Bone marrow (tissue), 2 donors: Measurements from ENCODE around the gene CAVIN2.
"Not testable (repeated sequence)": the region's sequence is repeated elsewhere in the genome, so short reads cannot be mapped to it uniquely, and the experiment has no call there.

ENCODE experiments used
- DNase-seq, 2 donors: peaks; one replicate each; lab custom pipeline; 2025; lab: John Stamatoyannopoulos, UW

The CAVIN2 gene

DNA sequence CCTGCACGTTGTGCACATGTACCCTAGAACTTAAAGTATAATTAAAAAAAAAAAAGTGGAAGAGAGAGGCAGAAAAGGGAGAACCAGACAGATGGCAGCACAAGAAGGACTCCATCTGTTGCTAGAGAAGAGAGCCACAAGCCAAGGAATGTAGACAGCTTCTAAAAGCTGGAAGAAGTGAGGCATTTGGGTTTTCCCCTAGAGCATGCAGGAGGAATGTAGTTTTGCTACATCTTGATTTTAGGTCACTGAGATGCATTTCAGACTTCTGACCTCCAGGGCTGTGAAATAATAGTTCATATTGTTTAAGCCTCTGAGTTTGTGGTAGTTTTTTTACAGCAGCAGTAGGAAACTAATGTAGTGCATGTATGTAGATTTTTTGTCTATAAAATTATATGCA, 46.0 kb downstream of the CAVIN2 start:
- DNase-seq: no peak

DNA sequence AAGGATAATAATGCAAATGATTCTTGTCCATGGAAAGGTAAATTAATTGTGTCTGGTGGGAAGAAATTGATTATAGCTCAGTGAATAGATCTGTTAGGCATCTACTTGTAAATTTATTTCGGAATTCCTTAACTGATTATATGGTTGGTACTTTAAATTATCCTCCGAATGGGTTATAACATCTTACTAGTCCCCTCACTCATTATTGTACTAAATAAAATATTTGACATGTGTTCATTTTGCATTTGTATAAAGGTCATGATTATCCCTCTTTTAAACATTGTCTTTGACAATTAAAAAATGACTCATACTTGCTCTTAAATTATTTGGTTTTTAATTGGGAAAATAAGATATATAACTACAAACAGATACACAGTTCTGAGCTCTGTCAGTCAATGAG, 47.4 kb downstream of the CAVIN2 start:
- DNase-seq: no peak

DNA sequence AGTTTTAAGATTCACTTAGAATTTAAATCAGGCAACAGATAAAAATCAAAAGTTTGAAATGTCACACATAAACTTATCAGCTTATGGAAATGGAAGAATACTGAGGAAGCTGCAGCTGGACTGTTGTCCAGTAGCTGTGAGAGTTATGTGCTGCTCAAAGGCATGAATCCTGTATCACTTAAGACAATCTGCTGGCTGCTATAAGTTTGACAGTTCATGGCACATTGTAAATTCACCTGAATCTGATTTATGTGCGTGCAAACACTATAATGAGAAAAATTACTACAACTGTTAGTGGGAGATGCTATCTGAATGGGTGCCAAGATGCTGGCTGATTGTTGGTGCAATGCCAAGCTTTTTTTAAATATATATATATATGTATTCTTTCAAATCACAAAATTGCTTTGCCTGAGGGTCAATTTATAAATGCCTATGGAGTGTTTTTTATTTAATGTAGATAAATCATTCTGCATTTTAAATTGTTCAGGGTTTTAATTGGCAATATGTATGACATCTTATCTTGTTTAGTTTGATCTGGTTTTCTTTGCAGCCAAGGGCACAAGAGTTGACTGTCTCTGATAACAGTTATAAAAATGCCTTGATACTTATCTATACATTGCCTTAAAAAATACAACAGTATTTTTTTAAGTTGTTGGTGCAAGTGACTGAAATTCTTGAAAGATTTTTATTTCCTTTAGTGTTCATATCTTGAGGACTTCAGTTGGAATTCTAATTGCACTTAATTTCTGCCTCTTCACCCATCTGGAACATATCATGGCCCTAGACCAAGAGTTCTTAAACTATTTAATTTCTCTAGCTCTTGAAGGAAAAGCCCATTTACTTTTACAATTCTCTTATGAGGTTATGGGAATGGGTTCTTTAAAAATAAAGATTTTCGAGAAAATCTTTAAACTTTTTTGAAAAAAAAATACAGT, 48.7 kb downstream of the CAVIN2 start:
- DNase-seq: no peak

GRCh38 chr2:191797500-191797899, 49.4 kb downstream of the CAVIN2 start:
- DNase-seq: no peak

- DNase-seq: no peak
These were observed 51.2 kb downstream of the CAVIN2 start for GRCh38 chr2:191795715-191796114.

GRCh38 chr2:191791953-191792560, 54.8 kb downstream of the CAVIN2 start:
- no peak for DNase-seq

GRCh38 chr2:191790737-191791136, 56.2 kb downstream of the CAVIN2 start:
- DNase-seq: no peak

DNA sequence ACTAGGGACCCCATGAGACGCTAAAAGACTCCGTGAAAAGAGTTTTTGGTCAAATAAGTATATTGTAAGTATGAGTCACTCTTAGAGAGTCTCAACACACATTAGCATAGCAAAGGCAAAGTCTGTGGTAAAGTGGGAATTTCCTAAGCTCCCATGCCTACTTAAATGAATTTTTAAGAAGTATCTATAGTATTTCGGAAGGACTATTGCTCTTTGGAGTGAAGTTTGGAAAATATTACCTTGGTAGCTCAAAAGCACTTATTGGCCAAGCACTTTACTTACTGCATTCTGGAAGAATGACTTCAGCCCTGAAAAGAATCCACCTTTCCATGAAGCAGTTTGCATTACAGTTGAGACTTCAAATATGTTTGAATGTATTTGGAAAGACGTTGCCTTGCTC, 57.1 kb downstream of the CAVIN2 start:
- no peak for DNase-seq

GRCh38 chr2:191786694-191787093, 60.2 kb downstream of the CAVIN2 start:
- DNase-seq: no peak

GRCh38 chr2:191785651-191786050, 61.2 kb downstream of the CAVIN2 start:
- DNase-seq: not testable (repeated sequence)
